ENCODE measurements around the gene COL15A1.

COL15A1 gene

GRCh38 chr9:98916660-98917059 lies 27.0 kb upstream of the COL15A1 start:
- DNase-seq (ENCODE audit: low read depth in 2 of 2): no peak

DNA sequence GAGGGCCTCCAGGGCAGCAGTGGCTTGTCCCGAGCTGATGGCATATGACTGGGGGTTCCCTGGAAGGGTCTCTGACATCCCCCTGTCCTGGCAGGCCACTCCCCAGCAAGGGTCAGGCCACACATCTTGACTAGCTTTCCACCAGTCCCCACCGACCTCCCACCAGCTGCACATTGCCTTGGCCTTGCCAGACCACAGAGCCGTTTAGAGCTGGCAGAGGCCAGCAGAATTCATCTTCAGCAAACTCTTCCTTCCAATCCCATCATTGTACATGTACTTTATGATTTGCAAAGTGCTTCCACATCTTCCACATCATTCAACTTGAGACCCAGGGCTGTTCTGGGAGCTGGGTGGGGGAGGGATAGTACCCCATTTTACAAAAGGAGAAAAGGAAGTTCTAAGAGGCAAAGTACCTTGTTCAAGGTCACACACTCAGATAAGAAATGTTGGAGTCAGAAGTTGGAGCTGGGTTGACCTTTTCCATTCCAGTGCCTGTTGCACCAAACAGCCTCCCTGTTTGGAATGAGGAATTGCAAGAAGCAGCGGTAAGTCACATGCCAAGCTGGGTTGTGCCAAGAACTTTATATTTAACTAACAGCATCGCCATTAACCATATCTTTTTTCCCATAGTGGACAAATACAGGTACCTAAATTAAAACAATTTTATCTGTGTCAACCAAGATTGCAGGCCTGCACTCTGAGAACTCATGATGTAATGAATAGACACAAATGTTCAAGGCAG lies 25.8 kb upstream of the COL15A1 start:
- DNase-seq (ENCODE audit: low read depth in 2 of 2): no peak

GRCh38 chr9:98921732-98922131 lies 22.0 kb upstream of the COL15A1 start:
- no peak for DNase-seq (ENCODE audit: low read depth in 2 of 2)

DNA sequence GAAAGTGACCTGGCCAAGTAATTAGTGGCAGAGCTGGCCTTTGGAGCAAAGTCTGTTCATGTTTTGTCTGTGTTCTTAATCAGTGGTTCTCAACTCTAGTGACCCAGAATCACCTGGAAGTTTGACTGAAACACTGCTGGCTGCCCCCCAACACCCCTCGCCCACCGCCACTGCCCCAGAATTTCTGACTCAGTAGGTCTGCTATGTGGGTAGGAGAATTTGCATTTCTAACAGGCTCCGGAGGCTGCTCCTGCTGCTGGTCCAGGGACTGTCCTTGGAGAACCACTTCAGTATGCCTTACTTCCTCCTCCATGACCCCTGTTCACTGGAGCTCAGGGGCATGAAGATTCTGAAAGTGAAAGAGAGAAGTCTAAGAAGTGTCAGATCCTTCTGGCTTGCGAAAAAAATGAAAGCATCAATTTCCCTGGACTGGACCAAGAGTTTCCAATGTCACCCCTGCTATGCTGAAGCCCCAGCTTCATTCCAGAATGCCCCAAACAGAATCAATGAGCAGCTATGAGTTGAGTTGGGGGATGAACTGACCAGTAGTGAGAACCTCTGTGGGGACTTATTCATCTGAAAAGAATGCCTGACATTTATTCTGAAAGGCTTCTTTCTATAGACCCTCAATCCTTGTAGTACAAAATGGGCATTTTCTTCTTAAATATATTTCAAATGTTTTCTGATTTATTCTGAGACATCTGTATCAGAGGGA lies 20.8 kb upstream of the COL15A1 start:
- DNase-seq (ENCODE audit: low read depth in 2 of 2): no peak

- DNase-seq (ENCODE audit: low read depth in 2 of 2): no peak
Observed at GRCh38 chr9:98923451-98924123, 20.1 kb upstream of the COL15A1 start.

DNA sequence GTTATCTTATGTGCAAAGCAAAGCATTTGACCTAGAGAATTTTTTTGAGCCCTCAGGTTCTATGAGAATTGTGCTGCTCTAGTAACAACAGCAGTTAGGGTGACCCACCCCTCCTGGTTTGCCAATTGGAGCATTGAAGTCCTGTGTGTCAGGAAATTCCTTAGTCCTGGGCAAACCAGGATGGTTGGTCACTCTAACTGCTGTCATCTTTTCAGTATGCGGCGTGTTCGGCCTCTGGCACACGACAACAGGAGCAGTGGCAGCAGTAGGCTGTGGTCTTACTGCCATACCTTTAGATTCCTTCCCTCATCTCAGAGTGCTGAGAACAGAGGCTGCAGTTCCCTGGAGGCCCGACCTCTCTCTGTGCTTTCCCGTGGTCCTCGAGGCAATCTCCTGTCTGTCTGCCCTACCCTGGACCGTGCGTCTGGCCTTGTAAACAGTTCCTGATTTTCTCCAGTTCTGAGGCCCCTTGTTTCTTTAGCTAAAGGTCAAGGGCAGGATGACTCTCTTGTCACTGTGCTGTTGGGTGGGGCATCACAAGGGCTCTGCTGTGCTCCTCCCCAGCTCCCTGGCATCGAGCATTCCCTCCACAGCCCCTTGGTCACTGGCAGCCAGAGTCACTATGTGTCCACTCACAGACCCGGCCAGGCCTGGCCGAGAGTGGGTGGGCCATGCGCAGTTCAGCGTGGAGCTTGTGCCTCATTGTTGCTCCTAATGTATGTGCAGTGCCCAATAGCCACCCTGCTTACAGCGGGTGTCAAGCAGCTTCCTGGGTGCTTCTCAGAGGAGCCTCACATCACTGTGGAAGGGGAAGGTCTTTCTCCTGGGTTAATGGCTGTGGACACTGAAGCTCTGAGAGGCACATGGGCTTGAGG lies 18.5 kb upstream of the COL15A1 start:
- DNase-seq (ENCODE audit: low read depth in 2 of 2): no peak

GRCh38 chr9:98925956-98926355 lies 17.8 kb upstream of the COL15A1 start:
- DNase-seq (ENCODE audit: low read depth in 2 of 2): no peak

GRCh38 chr9:98927724-98928123 lies 16.0 kb upstream of the COL15A1 start:
- DNase-seq (ENCODE audit: low read depth in 2 of 2): no peak

- peak; percentile 69 to 79 for DNase-seq (ENCODE audit: low read depth in 2 of 2)
Observed at GRCh38 chr9:98929071-98929470, 14.6 kb upstream of the COL15A1 start.

GRCh38 chr9:98929895-98930341 lies 13.8 kb upstream of the COL15A1 start:
- no peak for DNase-seq (ENCODE audit: low read depth in 2 of 2)

DNA sequence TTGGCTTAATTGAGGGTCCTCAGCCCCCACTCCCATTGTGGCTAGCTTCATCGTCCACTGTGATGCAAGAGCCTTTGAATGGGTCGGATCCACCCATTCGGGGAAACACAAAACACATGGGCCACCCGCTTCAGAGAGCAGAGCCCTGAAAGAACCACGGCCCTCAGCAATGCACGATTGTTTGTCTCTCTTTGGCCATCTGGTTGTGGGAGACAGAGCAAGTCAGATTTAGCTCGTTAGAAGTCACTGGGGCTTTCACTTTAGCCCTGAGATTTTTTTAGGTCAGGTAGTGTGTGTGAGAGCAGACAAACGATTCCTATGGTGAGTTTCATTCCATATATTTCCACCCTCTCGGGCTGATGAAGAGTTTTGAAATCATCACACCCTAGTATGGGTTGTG lies 12.9 kb upstream of the COL15A1 start:
- no peak for DNase-seq (ENCODE audit: low read depth in 2 of 2)

DNA sequence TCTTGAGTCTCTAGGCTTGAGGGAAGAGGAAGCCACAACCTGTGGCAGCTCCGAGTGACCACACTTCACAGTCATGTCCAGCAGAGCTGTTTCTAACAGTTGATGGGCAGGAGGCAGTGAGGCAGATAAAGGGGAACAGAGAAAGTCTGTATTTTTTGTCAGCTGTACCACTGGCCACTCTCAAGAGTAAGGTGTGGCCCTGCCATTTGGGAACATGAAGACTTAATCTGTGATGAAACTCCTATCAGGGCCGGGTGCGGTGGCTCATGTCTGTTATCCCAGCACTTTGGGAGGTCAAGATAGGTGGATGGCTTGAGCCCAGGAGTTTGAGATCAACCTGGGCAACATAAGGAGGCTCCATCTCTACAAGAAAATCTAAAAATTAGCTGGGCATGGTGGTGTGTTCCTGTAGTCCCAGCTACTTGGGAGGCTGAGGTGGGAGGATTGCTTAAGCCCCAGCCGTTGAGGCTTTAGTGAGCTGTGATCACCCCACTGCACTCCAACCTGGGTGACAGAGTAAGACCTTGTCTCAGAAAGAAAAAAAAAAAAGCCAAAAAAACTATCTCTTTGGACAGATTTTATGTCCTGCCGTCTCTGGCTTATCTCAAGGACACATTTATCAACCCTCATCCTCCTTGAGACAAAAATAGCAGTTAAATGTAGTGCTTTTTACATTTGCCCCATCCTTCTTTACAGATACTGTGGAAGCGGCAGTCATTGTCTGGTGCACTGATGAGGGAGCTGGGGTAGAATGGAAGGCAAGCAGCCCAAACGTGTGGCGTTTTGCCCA lies 11.9 kb upstream of the COL15A1 start:
- DNase-seq (ENCODE audit: low read depth in 2 of 2): no peak

GRCh38 chr9:98933185-98933584 lies 10.5 kb upstream of the COL15A1 start:
- no peak for DNase-seq (ENCODE audit: low read depth in 2 of 2)

DNA sequence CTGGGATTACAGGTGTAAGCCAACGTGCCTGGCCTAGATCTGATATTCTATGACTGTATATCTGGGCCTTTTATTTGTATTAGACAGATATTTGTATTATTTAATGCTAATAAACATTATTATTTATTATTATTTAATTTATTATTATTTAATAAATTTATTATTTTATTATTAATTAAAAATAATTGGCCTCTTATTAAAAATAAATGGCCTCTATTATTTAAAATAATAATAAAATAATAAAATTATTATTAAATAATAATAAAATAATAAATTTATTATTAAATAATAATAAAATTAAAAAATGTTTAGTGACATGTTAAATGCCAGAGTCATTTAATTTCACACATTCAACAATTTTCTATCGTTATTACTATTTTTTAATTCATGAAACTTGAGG lies 9.8 kb upstream of the COL15A1 start:
- DNase-seq (ENCODE audit: low read depth in 2 of 2): no peak

DNA sequence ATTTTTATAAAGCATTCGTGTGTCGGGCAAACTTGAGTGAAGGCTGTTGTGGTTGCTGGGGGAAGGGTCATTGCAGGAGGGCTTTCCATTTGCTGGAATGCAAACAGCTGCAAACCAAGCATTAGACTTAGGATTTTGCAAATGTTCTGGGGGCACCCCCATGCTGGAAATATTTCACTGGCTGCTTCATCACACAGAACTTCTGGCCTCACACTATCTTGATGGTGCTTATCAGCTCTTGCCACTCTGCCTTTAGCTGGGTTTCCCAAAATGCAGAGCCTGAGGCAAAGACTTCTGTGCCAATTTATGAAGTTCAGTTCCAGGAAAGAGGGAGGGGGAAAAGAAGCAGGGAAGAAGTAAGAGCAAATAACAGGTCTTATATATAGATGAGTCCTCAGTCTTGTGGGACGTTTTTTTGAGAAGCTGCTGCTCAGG lies 8.6 kb upstream of the COL15A1 start:
- DNase-seq (ENCODE audit: low read depth in 2 of 2): no peak

GRCh38 chr9:98940276-98940675 lies 3.4 kb upstream of the COL15A1 start:
- DNase-seq (ENCODE audit: low read depth in 2 of 2): no peak

- DNase-seq (ENCODE audit: low read depth in 2 of 2): no peak
Observed at GRCh38 chr9:98941946-98942523, 1.7 kb upstream of the COL15A1 start.

DNA sequence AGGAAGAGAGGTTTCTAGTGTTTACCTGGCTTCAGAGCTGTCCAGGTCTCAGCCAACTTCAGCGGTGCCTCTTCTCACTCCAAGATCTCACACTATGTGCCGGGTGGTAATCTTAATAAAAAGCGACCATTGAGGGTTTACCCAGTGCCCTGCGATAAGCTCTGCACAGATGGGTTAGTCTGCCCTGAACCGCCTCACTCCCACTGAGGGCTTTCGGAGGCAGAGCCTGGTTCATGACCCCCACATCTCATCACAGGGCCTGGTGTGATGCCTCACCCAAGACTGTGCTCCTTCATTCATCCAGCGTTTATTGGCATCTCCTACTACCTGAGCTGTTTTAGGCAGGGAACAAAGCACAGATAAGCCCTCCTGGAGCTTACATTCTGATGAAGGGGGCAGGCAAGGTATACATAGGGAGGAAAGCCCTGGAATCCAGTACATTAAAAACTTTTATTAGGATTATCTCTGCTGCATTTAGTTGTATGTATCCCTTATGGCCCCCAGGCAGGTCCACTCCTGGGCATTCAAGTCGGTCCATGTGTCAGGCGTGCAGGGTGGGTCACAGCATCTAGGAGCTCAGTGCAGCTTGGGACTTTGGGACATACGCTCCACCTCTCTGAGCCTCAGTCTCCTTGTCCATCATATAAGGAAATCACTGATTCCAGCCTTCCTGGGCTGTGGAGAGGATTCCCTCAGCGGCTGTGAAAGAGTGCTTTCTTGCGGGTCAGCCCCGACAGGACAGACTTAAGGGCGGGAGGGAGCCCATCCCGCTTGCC lies 613 bp upstream of the COL15A1 start:
- no peak for DNase-seq (ENCODE audit: low read depth in 2 of 2)

DNA sequence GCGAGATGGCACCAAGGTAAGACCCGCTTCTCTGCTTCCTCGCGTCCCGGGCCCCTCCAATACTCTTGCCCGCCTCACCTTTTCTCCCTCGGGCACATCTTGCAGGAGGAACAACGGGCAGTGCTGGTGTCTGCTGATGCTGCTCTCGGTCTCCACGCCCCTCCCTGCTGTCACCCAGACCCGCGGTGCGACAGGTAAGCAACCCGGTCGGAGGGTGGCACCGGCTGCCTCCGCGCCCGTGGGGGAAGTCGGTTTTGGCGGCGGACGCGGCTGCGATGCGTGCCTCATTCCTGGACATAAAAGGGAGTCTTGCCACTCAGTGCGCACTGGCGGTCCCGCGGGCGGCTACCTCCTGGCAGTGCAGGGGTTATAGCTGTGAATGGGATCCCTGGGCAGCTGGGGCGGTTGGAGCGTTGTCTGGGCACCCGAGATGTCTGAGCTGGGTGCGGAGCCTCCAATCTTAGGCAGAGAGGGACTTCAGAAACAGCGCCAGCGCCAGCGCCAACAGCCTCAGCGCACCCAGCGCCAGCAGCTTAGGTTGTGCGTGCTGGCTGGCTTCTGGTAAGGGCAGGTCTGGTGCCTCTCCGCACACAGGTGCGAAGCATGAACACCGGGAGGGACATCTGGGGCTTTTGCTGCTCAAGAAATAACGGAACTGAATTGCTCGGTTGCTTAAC lies 488 bp downstream of the COL15A1 start:
- DNase-seq (ENCODE audit: low read depth in 2 of 2): no peak

Measured in fibroblast of skin of left biceps (primary cell).